Activated B cell treated with CpG ODN at 0.5 μM for 24 hours (primary cell): ENCODE results near the gene JAK1. TPM values are rescaled to one million over a fixed set of nuclear protein-coding genes. Genes with fewer than 3 reads are reported as not detected.

Experiments used
- ATAC-seq: fragments of 200-7000 bp; cut with Tn5 transposase; one replicate; pipeline ENCODE4 v1.10.0; 2021; ENCODE audit warnings: low read depth, mild to moderate bottlenecking, moderate library complexity
- CTCF ChIA-PET: fragments of 350-600 bp; sonication (Branson Sonifier 250); formaldehyde crosslinking; loops from one replicate; lab custom pipeline; 2021; ENCODE audit warnings: antibody characterized with exemption; lab: Charles Lee
- POLR2A ChIA-PET: fragments of 350-600 bp; sonication (Branson Sonifier 250); formaldehyde crosslinking; loops from one replicate; lab custom pipeline; 2021; ENCODE audit warnings: antibody characterized with exemption; lab: Charles Lee
- DNase-seq: peaks from one replicate; pipeline ENCODE4 v3.0.0; 2022
- H3K27ac Mint-ChIP-seq: one replicate; pipeline ENCODE4 v1.8.0; 2020; ENCODE audit warnings: mixed read lengths
- H3K27me3 Mint-ChIP-seq: one replicate; pipeline ENCODE4 v1.8.0; 2021; ENCODE audit warnings: mixed read lengths
- H3K36me3 Mint-ChIP-seq: one replicate; pipeline ENCODE4 v1.8.0; 2021; ENCODE audit warnings: low read depth, mixed read lengths
- H3K4me1 Mint-ChIP-seq: one replicate; pipeline ENCODE4 v1.8.0; 2021; ENCODE audit warnings: mixed read lengths
- H3K4me3 Mint-ChIP-seq: one replicate; pipeline ENCODE4 v1.8.0; 2020; ENCODE audit warnings: mild to moderate bottlenecking, mixed read lengths
- H3K9me3 Mint-ChIP-seq: one replicate; pipeline ENCODE4 v1.8.0; 2020; ENCODE audit warnings: mixed read lengths
- intact Hi-C: fragments of 100-400 bp; cut with micrococcal nuclease; formaldehyde crosslinking; loops from one replicate; pipeline ENCODE4 v1.15.1; 2024
- total RNA-seq: library from RNA; stranded (reverse); gene quantifications from 2 replicates; pipeline ENCODE4 v1.2.3, GENCODE V29; 2022
- TF ChIP-seq, protein P1 (sequence below): fragments of 200-600 bp; IDR thresholded peaks from one replicate; pipeline ENCODE4 v1.8.0; 2022; ENCODE audit warnings: antibody characterized with exemption, mild to moderate bottlenecking

The JAK1 gene
- total RNA-seq, 1 donor from 2014 or later = 215 TPM

DNA sequence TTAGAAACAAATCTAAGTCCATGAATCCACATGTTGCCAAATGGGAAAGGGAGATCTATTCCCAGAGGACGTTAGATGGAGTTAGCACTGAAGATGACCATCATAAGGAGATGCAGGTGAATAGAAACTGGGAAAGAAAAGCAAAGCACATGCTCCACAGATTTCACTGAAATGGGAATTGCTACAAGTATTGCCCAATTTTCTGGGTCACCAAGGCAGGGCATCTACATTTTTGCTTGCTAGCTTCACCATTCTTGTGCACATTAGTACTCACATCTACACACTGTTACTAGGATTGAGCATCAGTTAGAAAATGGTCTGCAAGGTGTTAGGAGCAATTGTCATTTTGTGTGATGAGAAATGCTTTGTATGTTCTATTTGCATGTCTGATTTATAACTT lies 99.1 kb downstream of the JAK1 start:
- TF ChIP-seq, protein P1, sequence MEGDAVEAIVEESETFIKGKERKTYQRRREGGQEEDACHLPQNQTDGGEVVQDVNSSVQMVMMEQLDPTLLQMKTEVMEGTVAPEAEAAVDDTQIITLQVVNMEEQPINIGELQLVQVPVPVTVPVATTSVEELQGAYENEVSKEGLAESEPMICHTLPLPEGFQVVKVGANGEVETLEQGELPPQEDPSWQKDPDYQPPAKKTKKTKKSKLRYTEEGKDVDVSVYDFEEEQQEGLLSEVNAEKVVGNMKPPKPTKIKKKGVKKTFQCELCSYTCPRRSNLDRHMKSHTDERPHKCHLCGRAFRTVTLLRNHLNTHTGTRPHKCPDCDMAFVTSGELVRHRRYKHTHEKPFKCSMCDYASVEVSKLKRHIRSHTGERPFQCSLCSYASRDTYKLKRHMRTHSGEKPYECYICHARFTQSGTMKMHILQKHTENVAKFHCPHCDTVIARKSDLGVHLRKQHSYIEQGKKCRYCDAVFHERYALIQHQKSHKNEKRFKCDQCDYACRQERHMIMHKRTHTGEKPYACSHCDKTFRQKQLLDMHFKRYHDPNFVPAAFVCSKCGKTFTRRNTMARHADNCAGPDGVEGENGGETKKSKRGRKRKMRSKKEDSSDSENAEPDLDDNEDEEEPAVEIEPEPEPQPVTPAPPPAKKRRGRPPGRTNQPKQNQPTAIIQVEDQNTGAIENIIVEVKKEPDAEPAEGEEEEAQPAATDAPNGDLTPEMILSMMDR = no peak

DNA sequence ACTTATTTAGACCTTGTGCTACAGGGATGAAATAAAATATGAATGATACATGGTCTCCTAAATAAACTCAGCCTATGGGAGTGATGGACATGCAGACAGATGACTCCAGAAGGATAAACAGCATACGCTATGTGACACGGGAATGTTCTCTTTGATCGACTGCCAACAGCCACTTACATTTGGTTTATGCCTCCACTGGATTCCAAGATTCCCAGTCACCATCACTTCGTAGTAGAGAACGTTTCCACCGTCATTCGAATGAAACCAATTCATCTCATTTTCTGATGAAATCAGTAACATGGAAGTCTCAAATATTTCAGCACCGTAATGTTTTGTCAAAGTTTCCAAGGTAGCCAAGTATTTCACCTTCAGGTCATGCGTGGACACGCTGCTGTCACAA lies 99.7 kb downstream of the JAK1 start:
- TF ChIP-seq, protein P1 = no peak
- Mint-ChIP-seq H3K27ac (no peak overlapping the region), H3K4me1 (peaks cover 62% of the 10 kb centered on the region), H3K4me3 (no peak overlapping the region), H3K27me3 (no peaks in the 10 kb centered on the region), H3K9me3 (no peaks in the 10 kb centered on the region), H3K36me3 (peaks cover 76% of the 10 kb centered on the region)
- POLR2A ChIA-PET = no interaction called here
- DNase-seq (no peak), ATAC-seq (no peak)
- CTCF ChIA-PET = interaction anchor here (0.8 kb wide), 1 partner anchor 209 kb away, joined by 3 read pairs; no protein-coding TSS in a partner anchor
- intact Hi-C loops = loop anchor here (10.0 kb wide), 1 partner anchor 558 kb away; the partner anchor contains the start of genes LEPR and LEPROT

More for the DNA sequence above, 99.1 kb downstream of the JAK1 start:
- H3K27ac Mint-ChIP-seq = no peak overlapping the region
- no peak overlapping the region for H3K4me3 Mint-ChIP-seq
- POLR2A ChIA-PET = interaction anchor here (1.1 kb wide), 1 partner anchor 99 kb away, joined by 5 read pairs; the partner anchor contains the start of gene JAK1
- H3K27me3 Mint-ChIP-seq = no peaks in the 10 kb centered on the region
- no peaks in the 10 kb centered on the region for H3K9me3 Mint-ChIP-seq
- H3K36me3 Mint-ChIP-seq = peaks cover 79% of the 10 kb centered on the region
- CTCF ChIA-PET = no interaction called here
- peaks cover 56% of the 10 kb centered on the region for H3K4me1 Mint-ChIP-seq
- no peak for ATAC-seq
- no peak for DNase-seq
- intact Hi-C loops = loop anchor here (10.0 kb wide), 1 partner anchor 558 kb away; the partner anchor contains the start of genes LEPR and LEPROT

GRCh38 chr1:64865105-64865757 lies 101.1 kb downstream of the JAK1 start:
- Mint-ChIP-seq H3K4me1 (peaks cover 71% of the 10 kb centered on the region), H3K27me3 (no peaks in the 10 kb centered on the region), H3K4me3 (peak overlapping the region; percentile 69), H3K9me3 (no peaks in the 10 kb centered on the region), H3K27ac (peak overlapping the region; percentile 89), H3K36me3 (peaks cover 74% of the 10 kb centered on the region)
- POLR2A ChIA-PET = interaction anchor here (0.9 to 3.0 kb wide), 5 partner anchors 22 to 203 kb away, joined by 3 to 24 read pairs (median 5); partner anchors contain the start of gene JAK1
- intact Hi-C loops = loop anchor here (2.0 to 10.0 kb wide), 2 partner anchors 18 to 560 kb away; partner anchors contain the start of genes LEPR and LEPROT
- DNase-seq (no peak), ATAC-seq (no peak)
- CTCF ChIA-PET = interaction anchor here (3.4 kb wide), 1 partner anchor 176 kb away, joined by 16 read pairs; no protein-coding TSS in a partner anchor
- TF ChIP-seq, protein P1 = no peak

DNA sequence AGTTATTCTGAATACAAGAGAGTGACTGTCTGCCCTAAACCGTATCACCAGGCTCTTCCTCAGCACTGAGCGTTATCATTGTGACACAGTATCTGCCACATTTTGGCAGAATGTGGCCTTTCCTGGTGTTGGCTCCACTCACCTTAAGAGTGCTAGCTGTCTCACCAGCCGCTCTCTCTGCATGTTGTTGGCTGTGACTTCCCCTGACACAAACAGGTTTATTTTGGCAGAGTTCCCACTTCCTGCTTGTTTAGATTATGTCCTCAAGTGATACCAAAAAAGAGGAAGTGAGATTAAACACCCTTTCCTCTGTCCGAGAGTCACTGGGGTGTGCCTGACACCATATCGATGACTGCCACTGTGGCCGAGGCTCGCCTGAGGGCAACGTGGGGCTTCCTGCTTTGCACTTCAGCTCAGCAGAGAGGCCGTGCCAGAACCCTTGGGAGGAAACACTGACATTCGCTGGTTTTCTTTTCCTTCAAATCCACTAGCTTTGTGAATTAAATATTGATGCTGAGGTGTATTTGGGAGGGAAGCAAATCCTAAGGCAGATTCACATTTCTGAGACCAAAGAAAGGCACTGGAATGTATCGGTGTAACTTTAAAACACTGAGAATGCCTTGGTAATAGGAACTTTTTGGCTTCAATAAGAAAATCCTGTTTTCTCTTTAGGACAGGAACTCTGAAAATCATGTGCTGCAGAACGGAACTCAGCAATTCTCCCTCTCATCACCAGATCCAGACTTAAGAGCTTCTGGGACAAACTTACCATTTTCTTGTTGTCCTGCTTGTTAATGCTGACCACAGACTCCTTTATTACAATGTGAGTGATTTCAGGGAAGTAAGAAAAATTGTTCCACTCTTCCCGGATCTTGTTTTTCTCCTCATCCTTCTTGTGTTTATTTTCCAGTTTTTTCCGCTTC lies 102.1 kb downstream of the JAK1 start:
- peak overlapping the region; percentile 69 for H3K4me3 Mint-ChIP-seq
- peaks cover 73% of the 10 kb centered on the region for H3K36me3 Mint-ChIP-seq
- ChIA-PET CTCF (interaction anchor here (0.6 to 3.4 kb wide), 5 partner anchors 102 to 177 kb away, joined by 3 to 16 read pairs (median 3); partner anchors contain the start of gene JAK1), POLR2A (interaction anchor here (0.5 to 3.0 kb wide), 10 partner anchors 23 to 204 kb away, joined by 3 to 24 read pairs (median 5); partner anchors contain the start of gene JAK1)
- H3K9me3 Mint-ChIP-seq = no peaks in the 10 kb centered on the region
- TF ChIP-seq, protein P1 = no peak
- ATAC-seq (peak; percentile 93), DNase-seq (peak; percentile 58)
- intact Hi-C loops = loop anchor here (1.0 to 10.0 kb wide), 8 partner anchors 19 to 561 kb away; partner anchors contain the start of genes JAK1, LEPR and LEPROT
- peak overlapping the region; percentile 89 for H3K27ac Mint-ChIP-seq
- H3K4me1 Mint-ChIP-seq = peaks cover 73% of the 10 kb centered on the region
- no peaks in the 10 kb centered on the region for H3K27me3 Mint-ChIP-seq
